Measurements from ENCODE around the gene TLK1.

- TF ChIP-seq CTCF (IDR thresholded peaks at IDR 0.05), result no peak
- no peak for TF ChIP-seq EP300 (IDR thresholded peaks at IDR 0.05)
- TF ChIP-seq POLR2A (IDR thresholded peaks at IDR 0.05), result no peak
Observed at GRCh38 chr2:170969872-170970496, 190.7 kb downstream of the TLK1 start.
